Stimulated activated CD4-positive, alpha-beta T cell treated with anti-CD3 and anti-CD28 coated beads, Interleukin-1b, Interleukin-23, amount 100 ng/mL, for 4 hours (primary cell): Measurements from ENCODE around the gene DSCAML1.
A peak's percentile ranks its signal among the peaks of the same experiment; 100 is the strongest.
"Not testable (repeated sequence)": the region's sequence is repeated elsewhere in the genome, so short reads cannot be mapped to it uniquely, and the experiment has no call there.

Experiments used
- DNase-seq, 2 donors: peaks; one replicate each; pipeline ENCODE4 v3.0.0-alpha.2; 2020; ENCODE audit warnings: low read depth in 2 of 2

The DSCAML1 gene

DNA sequence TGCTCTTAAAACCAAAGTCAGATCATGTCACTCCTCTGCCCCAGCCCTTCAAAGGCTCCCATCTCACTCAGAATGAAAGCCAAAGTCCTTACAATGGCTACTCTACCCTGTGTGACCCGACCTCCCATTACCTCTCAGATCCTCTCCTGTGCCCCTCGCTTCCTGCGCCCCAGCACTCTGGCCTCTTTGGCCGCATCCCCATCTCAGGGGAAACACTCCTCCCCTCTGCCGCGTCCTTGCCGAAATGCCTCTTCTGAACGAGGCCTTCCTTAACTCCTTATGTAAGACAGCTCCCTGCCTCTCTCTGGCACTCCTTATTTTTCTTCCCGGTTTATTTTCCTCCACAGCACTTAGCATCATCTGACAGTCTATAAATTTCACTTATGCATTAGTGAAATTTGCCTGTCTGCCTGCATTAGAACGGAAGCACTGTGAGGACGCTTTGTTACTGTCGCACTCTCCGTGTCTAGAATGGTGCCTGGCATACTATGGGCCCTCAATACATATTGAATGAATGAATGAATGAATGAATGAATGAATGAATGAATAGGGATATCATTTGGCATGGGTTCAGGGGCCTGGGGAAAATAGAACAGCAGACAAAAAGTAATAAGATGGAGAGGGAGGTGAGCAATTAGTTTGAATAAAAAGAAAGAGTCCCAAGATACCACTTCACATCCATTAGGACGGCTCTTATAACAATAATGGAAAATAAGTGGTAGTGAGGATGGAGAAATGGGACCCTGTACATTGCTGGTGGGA is 331.6 kb downstream of the DSCAML1 start:
- no peak for DNase-seq

DNA sequence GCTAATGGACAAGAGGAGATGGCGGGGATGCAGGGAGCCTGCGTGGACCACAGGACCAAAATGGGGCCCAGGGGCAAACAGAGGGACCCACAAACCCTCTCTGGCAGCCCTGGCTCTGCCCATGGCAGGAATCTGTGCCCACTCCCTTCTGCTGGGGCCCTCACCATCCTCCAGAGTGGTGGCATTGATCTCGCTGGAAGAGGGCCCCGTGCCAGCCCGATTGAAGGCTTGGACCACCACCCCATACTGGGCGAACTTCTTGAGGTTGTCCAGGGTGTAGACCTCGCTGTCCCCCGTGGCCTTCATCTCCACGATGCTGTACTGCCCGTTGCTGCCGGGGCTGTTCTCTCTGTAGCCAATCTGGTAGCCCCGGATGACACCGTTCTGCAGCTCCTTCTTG is 332.2 kb downstream of the DSCAML1 start:
- DNase-seq: no peak

DNA sequence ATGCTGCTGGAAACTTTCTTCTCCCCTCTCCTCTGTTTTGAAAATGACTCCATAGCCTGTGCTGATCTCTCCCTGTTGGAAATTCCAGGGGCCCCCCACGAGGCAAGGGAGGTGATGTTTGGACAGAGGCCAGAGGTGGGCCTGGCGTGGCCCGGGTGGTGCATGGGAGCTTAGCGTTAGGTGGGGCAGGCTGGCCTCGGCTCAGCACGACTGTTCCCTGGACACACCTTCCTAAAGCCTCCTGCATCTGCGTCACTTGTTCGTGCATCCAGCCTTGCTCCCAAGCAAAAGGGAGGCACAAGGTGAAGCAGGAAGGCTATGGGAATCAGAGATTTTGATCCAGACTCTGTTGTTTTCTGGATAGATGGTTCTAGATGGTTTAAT is 334.2 kb downstream of the DSCAML1 start:
- DNase-seq: no peak

DNA sequence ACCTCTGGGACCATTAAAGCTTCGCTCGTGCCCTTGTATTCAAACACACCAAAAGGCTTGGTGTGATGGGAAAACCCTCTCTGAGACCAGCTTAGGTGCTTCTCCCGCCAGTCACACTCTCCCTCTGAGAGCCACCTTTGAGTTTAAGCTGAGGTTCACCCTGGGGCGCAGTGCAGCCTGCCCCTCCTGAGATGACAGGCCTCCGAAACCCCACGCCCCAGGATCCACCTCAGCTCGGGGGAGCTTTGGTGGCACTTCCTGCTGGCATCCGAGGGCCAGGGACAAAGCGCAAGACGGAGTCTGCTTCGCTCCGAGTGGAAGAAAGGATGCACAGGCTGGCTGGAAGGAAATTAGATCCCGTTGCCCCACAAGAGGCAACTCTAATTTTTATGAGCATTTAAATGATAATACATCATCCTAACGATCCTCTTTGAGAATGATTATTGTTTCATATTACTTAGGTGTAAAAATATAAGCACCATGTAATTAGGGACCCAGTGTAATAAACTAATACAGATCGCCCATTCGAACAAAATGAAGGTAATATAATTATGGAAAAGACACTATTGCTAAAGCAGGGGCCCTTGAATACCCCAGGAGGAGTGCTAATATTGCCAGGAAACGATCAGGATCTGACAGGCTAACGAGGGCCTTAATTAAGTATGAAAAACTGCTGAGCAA is 334.7 kb downstream of the DSCAML1 start:
- no peak for DNase-seq

DNA sequence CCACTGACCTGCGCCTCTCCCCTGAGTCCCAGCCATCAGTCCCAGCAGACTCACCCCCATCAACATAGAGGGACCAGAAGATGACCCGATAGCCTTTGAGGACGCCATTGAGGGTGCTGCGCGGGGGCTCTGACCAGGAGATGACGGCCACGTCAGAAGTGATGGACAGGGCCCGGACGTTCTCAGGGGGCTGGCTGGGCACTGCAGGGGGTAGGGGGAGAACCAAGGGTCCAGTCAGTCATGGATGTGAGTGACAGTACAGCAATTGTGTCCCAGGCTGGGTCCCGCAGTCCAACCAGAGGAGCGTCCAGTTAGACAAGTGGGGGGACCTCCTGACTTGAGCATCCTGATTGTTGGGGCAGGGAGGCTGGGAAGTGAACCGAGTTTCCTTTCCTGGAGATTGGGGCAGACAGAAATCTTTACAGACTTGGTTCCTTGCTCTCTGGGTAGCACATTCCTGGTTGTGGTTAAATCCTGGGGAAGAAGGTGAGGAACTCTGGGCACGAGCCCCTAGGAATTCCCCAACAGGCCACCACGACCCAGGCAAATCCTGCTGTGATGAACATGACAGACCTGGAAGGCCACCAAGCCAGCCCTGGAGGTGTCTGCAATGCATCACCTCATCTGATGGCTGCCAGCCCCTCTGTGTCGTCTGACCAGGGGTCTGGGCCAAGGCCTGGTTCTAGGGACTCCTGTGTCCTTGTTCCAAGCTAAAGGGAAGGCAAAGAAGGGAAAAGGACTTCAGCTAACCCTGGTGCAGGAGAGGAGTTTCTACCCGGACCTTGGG is 335.4 kb downstream of the DSCAML1 start:
- no peak for DNase-seq

DNA sequence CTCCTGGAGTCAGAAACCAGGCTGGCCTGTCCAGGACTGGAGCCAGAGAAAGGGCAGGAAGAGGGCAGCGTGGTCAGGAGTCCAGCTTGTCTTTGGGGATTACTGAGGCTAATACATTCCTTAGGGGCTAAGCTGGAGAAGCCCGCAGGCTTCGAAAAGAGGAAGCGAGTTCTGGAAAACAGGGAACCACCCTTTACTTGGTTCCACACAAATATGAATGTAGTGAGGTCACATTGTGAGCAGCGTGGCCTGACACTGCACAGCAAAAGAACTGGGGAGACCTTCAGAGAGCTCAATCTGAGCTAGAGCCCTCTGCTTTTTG is 337.1 kb downstream of the DSCAML1 start:
- no peak for DNase-seq

DNA sequence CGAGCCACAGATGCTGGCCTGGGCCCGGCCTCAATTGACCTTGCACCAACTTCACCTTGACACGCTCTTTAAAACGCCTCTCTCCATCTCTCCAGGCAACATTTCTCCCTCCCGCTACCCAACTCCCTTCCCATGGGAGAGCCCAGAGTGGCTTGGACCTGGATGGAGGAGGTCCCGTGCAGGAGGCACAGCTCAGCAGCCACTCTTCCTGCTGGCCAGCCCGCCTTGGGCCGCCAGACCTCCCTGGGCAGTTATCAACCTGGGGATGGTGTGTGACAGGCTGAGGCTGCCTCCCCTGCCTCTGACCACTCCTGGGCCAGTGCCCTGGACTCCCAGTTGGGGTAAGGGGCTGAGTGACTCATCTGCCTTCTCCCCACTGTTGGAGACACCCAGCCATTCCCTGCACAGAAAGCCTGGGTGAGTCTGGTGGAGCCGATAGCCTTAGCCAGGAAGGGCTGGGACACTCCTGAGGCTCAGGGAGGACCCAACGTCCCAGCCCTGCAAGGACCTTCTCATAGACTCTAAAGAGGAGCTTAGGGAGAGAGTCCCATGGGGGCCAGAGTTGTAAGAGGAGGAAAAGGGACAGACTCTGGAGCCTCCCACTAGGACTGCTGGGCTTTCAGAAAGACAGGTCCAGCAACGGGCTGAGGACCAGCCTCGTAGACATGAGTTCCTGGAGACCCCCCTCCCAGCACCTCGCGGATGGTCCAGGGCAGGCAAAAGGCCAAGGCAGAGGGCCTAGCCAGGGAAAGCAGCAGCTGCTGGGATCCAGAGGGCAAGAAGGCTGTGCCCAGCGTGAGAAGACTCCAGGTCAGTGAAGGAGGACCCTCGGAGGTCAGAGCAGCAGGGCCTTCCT is 337.7 kb downstream of the DSCAML1 start:
- DNase-seq: no peak

DNA sequence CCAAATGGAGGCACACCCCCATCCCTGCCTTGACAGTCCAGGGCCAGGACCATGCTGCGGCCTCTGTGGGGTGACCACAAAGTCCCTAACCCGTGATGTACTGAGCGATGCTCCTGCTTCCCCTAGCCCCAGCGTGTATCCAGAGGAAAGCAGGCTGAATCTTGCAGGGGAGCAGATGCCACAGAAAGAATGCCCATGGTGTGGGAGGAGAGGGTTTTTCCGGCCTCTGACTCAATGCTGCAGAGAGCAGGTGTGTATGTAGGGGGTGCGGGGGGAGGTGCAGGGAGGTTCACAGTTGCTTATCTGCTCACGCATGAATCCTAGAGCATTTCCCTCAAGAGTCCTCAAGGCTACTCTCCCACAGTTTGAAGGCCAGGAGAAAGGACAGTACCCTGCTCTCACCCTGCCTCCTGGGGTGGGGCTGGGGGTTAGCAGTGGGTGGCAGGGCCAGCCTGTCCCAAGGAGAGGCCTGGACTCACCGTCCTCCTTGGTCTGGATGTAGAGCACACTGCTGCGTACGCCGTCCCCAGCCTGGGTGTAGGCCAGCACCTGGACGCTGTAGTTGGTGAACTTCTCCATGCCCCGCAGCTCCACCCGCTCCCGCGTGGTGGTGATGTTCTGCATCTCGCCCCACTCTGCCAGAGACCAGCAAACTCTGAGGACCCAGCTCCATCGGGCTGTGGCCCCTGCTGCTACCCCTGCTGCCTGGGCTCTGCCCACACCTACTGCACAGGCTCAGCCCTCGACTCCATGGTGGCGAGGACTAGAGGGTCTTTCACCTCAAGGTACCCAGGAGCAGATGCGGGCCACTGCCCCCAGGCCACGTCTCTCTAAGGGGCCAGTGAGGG is 338.5 kb downstream of the DSCAML1 start:
- DNase-seq: peak in 1 of 2 donors; percentile 6

DNA sequence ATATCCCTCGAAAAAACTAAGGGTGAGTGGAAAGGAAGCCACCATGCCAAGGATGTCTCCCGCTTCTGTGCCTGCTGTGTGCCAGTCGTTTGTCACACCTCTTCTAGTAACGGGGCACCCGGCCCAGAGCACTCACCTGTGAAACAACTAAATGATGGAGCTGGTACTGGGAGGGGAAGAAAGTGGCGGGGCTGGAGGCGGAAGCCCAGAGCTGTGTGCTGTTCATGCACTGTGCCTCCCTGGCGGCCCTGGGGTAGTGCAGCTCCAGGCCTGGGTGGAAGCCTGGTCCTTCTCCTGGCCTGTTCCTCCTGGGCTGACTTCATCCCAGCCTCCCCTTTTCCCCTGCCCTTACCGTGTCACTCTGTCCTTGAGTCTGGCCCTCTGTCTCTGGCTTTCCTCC is 339.2 kb downstream of the DSCAML1 start:
- no peak for DNase-seq

DNA sequence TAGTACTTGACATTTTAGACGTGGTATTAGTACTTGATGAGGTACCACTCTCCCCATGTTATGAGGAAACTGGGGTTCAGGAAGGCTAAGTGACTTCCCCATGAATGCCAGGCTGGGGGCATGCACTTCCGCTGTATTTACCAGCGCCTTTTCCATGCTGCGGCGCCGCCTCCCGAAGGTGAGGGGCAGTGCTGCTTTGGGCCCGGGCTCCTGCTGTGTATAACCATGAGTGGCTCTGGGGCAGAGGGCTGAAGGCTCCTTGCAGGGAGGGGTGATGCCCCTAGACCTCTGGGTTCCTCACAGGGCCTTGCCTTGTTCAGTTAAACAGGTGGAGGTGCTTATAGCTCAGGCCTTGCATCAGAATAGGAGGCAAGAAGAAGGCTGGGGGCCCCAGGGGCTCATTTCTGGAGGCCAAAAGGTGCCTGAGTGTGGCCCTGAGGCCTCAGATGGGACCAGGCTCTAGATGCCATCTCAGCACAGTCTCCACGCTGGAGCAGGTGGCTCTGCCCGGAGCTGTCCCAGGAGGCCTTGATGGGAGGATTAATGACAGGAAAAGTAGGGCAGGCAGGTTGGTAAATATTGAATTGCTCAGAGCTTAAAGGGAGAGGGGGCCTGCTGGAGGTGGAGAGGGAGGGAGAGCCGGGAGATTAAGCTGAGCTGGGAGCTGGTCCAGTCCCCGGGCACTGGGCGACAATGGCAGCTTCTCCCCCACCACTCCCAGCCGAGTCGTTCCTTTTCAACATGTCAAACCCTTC is 339.8 kb downstream of the DSCAML1 start:
- DNase-seq: no peak

DNA sequence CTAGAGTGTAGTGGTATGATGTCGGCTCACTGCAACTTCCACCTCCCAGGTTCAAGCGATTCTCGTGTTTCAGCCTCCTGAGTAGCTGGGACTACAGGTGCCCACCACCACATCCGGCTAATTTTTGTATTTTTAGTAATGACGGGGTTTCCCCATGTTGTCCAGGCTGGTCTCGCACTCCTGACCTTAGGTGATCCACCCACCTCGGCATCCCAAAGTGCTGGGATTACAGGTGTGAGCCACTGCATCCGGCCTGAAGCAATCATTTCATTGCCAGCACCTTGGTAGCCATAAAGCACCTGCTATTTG is 340.3 kb downstream of the DSCAML1 start:
- DNase-seq: not testable (repeated sequence)

DNA sequence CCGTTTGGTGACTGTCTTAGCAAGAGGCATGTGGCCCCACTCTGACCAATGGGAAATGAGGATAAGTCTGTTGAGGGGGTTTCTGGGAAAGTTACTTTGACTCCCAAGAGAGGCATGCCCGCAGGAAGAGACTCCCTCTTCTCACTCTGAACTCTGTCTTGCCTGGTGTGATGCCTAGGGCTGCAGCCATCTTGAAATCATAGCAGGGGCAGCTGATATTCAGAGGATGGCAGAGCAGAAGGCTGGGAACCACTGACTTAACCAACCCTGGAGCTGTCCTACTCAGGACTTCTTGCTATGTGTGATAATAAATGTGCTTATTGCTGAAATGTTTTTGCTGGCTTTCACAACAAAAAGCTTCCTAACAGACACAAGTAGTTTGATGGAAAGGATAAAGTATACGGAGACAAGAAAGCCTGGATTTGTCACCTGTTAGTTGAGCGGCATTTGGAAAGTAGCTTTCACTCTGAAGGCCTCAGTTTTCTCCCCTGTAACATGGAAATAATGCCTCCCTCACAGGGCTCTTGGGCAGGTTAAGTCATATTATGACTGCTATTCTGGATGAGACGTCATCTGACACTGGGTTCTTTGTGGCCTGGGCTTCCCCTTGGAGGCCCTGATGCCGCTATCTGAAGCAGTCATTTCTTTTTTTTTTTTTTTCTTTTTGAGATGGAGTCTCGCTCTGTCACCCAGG is 340.8 kb downstream of the DSCAML1 start:
- no peak for DNase-seq

DNA sequence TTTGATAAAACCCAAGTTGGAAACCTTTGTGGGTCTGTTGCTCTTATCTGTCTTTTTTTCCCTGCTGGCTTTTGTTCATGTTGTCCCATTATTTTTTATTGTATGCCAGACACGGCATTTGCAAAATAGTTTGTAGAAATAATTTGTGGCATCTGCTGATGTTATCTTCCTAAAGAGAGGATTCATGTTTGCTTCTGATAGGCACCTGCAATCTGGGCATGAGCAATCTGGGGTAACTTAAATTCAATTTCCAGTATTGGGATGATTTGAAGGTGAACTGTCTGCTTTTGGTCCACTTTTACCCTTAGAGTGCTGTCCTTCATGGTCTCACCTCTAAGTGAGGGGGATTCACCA is 342.5 kb downstream of the DSCAML1 start:
- DNase-seq: no peak

DNA sequence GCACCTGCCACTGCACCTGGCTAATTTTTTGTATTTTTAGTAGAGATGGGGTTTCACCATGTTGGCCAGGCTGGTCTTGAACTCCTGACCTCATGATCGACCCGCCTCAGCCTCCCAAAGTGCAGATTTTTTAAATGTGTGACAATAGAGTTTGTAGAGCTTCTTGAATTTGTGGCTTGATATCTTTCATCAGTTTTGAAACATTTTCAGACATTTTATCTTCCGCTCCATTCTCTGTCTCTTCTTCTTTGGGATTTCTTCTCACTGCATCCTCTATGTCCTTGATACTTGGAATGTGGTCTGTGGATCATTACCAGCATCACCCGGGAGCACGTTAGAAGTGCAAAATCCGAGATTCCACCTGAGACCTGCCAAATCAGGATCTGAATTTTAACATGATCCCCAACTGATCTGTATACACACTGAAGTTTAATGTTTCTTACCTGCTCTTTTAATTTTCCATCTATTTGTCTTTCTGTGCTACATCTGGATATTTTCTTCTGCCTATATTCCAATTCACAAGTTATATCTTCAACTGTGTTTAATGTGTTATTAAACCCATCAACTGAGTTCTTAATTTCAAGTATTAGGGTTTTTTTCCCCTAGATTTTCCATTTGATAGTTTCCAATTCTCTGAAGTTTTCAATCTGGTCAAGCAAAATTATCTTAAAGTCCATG is 343.0 kb downstream of the DSCAML1 start:
- DNase-seq: no peak

DNA sequence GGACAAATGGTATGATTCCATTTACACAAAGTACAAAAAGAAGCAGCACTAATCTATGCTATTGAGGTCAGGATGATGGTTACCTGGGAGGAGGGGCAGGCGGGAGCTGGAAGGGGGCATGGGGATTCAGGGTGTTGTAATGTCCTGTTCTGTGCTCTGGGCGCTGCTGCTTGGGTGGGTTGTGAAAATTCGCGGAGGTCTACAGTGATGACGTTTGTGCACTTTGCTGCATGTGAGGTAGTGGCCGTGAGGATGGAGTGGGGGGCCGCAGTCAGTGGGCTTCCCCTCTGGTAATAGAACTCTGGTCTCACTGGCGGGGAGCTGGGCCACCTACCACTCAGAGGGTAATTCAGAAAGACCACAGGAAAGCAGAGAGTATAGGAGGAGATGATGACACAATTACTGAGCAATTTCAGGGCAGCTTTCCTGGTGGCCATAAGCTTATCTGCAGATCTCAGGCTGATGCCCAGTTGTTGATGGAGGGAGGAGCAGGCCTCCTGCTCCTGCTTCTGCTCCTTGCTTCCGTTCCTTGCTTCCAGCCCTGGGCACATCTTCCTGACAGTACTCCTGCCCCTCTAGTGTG is 347.8 kb downstream of the DSCAML1 start:
- no peak for DNase-seq

DNA sequence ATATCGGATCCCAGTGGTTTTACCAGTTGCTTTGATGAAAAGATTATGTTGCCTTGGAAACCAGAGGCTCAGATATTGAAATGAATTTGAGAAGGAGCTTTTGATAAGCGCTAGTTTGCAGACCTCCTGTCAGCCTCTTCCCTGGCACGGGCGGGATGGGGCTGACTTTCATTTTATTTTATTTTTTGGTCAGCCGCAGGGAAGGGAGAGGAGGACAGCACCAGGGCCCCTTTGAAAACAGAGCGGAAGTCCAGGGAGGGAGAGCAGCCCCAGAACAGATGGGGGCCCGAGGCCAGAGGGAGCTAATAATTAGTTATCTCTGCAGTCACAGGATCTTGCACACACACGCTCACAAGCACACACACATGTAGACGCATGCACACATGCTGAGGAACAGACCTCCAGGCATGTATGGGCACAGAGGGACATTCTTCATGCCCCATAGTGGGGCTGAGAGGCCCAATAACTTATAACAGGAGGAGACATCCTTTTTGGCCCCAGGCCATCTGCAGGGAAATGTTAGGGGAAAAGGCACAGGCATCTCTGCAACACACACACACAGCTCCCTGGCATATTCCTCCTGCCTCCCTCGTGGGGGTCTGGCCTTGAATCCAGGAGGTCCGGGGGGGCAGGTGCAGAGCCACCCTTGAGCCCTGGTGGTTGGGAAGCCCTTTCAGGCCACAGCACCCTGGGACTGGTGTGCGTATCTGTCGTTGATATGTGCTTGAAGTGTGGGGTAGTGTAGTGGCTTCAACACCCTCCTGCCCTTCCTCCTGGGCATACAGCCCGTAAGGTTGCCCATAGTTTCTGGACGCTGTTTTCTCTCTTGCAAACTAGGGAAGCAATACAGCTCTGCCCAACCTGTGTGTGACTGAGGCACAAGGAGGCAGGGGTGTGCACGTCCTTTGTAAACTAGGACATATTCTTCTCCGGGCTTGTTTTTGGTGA is 352.0 kb downstream of the DSCAML1 start:
- DNase-seq: no peak

DNA sequence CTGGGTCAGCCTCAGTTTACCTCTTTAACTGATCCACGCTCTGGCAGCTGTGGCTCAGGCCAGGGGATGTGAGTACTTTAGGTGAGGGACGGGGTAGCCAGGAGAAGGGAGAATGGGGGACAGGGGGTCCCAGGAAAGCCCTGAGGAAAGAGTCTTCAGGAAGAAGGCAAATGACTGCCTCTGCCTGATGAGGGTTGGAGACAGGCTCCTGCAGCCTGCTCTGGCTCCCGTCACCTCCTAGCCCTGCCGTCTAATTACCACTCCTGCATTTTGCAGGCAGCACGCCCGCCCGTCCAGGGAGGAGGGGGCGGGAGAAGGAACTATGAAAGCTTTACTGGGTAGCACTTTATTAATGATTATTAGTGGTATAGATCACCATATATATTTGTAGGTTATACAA is 352.8 kb downstream of the DSCAML1 start:
- DNase-seq: no peak
